Endothelial cell of hepatic sinusoid (primary cell): Measurements from ENCODE around the gene MEGF6.
"Not testable (repeated sequence)": the region's sequence is repeated elsewhere in the genome, so short reads cannot be mapped to it uniquely, and the experiment has no call there.

ENCODE experiments used
- in situ Hi-C: cut with HindIII; loops from 2 replicates; pipeline ENCODE4 v1.10.0; 2017; ENCODE audit warnings: low sequenced_read_pairs

The MEGF6 gene

DNA sequence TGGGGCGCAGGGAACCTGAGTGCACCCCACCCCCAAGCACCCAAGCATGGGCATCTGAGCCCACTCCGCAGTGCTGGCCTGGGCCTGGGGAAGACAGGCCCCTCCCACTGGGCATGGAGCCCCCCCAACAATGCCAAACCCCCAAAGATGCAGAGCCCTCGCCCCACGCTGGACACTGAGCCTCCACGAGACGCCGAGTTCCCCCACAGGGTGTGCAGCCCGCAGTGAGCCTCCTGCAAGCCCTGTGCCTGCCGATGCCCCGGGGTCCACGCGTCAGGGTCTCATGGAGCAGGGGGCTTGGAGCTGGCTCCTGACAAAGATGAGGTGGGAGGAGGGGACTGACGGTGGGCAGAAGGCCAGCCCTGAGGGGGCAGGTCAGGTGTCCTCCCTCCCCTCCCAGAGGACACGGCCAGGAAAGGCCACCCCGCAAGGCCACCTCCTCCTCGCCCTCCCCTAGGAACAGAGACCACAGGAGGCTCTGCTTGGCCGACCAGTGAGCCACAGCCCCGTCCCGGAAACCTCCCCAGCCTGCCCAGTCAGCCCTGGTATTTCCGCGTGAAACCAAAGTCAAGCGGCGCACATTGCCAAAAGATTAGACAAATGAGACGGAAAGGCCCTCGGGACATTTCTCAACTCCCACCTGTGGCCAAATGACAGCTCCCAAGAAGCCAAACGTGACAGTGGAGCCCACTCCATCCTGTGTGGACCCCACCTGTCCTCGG is 33.4 kb downstream of the MEGF6 start:
- in situ Hi-C loops: no loop called here

DNA sequence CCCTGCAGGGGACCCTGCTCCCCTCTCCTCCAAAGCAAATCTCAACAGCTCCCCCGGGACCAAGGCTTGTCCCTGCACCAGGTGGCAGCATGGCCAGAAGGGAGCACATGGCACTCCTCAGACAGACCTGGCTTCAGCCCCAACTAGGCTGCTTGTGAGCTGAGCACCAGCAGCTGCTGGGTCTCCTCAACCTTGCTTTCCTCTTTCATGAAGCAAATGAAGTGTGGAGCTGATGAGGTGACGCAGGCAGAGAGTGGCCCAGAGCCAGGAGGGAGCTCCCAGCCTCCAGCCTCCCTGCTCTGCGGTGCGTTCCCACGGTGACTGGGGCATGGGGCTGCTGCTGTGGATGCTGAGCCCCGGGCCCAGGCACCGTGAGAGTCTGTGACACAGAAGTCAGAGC is 34.0 kb downstream of the MEGF6 start:
- in situ Hi-C loops: no loop called here

- in situ Hi-C loops: no loop called here
Observed at GRCh38 chr1:3575993-3576392, 35.3 kb downstream of the MEGF6 start.

- in situ Hi-C loops: not testable (repeated sequence)
Observed at GRCh38 chr1:3575515-3575914, 35.8 kb downstream of the MEGF6 start.

DNA sequence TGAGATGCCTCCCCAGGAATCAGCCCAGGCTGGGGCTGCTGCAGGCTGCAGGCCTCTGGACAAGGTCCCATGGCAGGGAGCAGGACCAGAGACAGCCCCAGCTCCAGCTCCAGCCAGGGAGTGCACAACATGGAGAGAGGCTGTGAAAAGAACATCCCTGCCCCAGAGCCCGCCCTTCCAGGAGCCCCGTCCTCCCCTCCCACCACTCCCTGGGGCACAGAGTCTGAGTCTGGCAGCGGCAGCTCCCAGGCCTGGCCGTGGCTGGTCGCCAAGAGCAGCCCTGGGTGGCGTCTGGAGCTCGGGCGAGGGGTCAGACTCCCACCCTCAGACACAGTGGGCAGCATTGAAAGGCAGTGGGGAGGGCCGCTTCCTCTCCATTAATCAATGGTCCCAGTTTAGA is 37.8 kb downstream of the MEGF6 start:
- in situ Hi-C loops: no loop called here

GRCh38 chr1:3572638-3573037 is 38.7 kb downstream of the MEGF6 start:
- in situ Hi-C loops: not testable (repeated sequence)

- in situ Hi-C loops: no loop called here
Observed at GRCh38 chr1:3571263-3571662, 40.0 kb downstream of the MEGF6 start.

GRCh38 chr1:3570066-3570986 is 41.0 kb downstream of the MEGF6 start:
- in situ Hi-C loops: no loop called here

GRCh38 chr1:3569436-3569835 is 41.9 kb downstream of the MEGF6 start:
- in situ Hi-C loops: no loop called here

GRCh38 chr1:3568815-3569435 is 42.4 kb downstream of the MEGF6 start:
- in situ Hi-C loops: no loop called here

- in situ Hi-C loops: no loop called here
Observed at GRCh38 chr1:3566951-3567804, 44.1 kb downstream of the MEGF6 start.

GRCh38 chr1:3566003-3566885 is 45.1 kb downstream of the MEGF6 start:
- in situ Hi-C loops: no loop called here

DNA sequence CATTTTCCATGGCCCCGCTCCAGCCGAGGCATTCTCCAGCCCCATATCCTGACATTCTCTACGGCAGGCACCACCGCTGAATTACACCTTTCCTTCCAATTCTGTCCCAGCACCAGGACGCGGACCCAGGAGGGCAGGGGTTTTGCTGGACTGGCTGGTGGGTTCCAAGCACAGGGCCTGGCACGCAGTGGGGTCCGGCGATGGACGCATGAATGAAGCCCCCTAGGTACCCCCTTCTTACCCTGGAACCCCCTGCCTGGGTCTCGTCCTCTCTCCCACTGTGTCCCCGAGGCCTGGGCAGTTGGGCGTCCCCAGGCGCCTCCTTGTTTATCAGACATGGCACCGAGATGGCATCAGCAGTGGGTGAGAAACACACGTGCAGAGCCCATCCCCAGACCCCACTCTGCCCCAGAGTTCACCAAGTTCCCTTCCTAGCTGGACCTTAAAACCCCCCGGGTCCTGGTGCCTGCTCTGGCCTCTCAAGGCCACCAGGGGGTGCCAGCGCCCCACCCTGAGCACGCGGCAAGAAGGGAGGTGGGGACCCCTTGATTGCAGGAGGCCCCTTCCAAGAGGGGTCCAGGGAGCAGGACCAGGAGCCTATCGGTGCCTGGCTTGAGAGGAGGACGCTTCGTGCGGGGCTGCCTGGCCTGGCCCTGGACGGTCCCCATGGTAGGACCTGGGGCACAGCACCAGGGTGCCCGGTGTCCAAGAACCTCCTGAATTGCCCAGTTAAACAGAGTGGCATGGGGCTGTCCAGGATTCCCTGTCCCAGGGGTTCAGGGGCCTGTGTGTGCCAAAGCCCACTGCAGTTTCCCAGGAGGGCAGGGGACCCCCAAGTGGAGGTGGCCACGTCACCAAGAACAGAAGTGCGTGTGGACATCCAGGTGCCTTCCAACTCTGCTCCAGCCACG is 46.1 kb downstream of the MEGF6 start:
- in situ Hi-C loops: no loop called here

GRCh38 chr1:3563610-3564009 is 47.7 kb downstream of the MEGF6 start:
- in situ Hi-C loops: no loop called here

- in situ Hi-C loops: no loop called here
Observed at GRCh38 chr1:3563125-3563524, 48.2 kb downstream of the MEGF6 start.

GRCh38 chr1:3562712-3563111 is 48.6 kb downstream of the MEGF6 start:
- in situ Hi-C loops: no loop called here

GRCh38 chr1:3561702-3562101 is 49.6 kb downstream of the MEGF6 start:
- in situ Hi-C loops: no loop called here

DNA sequence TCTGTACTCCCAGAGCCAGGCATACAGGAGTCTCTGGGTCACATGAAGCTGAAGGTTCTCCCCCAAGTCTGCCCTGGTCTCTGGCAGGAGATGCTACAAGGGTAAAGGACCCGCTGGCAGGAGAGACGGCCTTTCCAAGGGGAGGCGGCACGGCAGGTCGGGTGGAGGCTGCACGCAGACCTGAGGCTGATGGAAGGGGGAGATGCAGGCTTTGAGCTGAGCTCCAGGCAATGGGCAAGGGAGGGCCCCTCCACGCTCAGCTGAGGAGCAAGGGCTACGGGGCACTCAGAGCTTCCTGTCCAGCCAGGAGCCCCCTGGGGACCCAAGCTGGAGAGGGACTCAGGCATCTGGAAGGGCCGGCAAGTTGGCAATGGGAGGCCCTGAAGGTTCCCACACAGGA is 50.3 kb downstream of the MEGF6 start:
- in situ Hi-C loops: no loop called here
